HCT116 (cell line): ENCODE measurements around the gene LCE3D. TPM values are rescaled to one million over a fixed set of nuclear protein-coding genes. Genes with fewer than 3 reads are reported as not detected.

Source experiments
- ATAC-seq: fragments of 200-7000 bp; cut with Tn5 transposase; 2 replicates; pipeline ENCODE4 v1.9.1; 2020; ENCODE audit warnings: mild to moderate bottlenecking, moderate library complexity
- Bru-seq: library from RNA; stranded (reverse); fragments of 400-500 nt; gene quantifications from one replicate; lab custom pipeline; 2021; lab: Mats Ljungman, UMichigan
- BruChase-seq, 2 experiments: library from RNA; stranded (reverse); fragments of 400-500 nt; gene quantifications; one replicate each; lab custom pipeline; 2021; lab: Mats Ljungman, UMichigan
- BruUV-seq: library from RNA; stranded (reverse); fragments of 400-500 nt; replicated peaks from 2 replicates; lab custom pipeline; 2021; lab: Mats Ljungman, UMichigan
- CTCF ChIA-PET: fragments of 300-600 bp; sonication (Branson Sonifier 250); formaldehyde crosslinking; loops from one replicate; lab custom pipeline; 2021; ENCODE audit warnings: antibody characterized with exemption; lab: Charles Lee
- POLR2A ChIA-PET: fragments of 300-600, 350-600 bp; sonication (Branson Sonifier 250); formaldehyde crosslinking; loops from one replicate; lab custom pipeline; 2021; ENCODE audit warnings: antibody characterized with exemption; lab: Charles Lee
- RAD21 ChIA-PET, 2 experiments: fragments of 300-600 bp; sonication (Branson Sonifier 250); formaldehyde crosslinking; loops; one replicate each; lab custom pipeline; 2023; ENCODE audit warnings: low total read pairs in 2 of 2; ENCODE audit not compliant: uncharacterized antibody in 2 of 2, unreplicated experiment in 2 of 2, low non-redundant PET in 1 of 2; lab: Charles Lee
- DNase-seq: peaks from one replicate; pipeline ENCODE4 v3.0.0-alpha.2; 2010; ENCODE audit warnings: low read depth, low spot score
- H2AFZ ChIP-seq: fragments of 200-600 bp; shearing (Covaris generic), sonication (generic); 2 replicates; pipeline ENCODE4 v1.6.1; 2017; ENCODE audit warnings: low read depth, mixed run types, mixed read lengths, antibody characterized with exemption, low read length; ENCODE audit not compliant: poor library complexity, severe bottlenecking
- H3K27ac ChIP-seq: 2 replicates; pipeline ENCODE4 v1.5.1; 2012; ENCODE audit warnings: low read depth, low read length
- H3K27me3 ChIP-seq: fragments of 200-600 bp; sonication (generic); 2 replicates; pipeline ENCODE4 v1.6.1; 2016; ENCODE audit warnings: mixed run types, low read length, mixed read lengths; ENCODE audit not compliant: insufficient read depth
- H3K36me3 ChIP-seq, 2 experiments: fragments of 200-500 bp in 1 of 2; fragments of 200-600 bp in 1 of 2; sonication (Bioruptor generic) in 1 of 2; sonication (generic) in 1 of 2; 2 replicates each; pipeline versions ENCODE4 v1.5.1 to v1.6.1; 2014 to 2016; ENCODE audit warnings: low read length in 2 of 2, inconsistent platforms in 1 of 2, mixed read lengths in 1 of 2, mixed run types in 1 of 2; ENCODE audit not compliant: insufficient read depth in 2 of 2, control insufficient read depth in 1 of 2
- H3K4me1 ChIP-seq, 2 experiments: fragments of 200-600 bp in 1 of 2; sonication (generic) in 1 of 2; 2 replicates each; pipeline versions ENCODE4 v1.5.1 to v1.6.1; 2012 to 2017; ENCODE audit warnings: low read length in 2 of 2, inconsistent platforms in 1 of 2, mild to moderate bottlenecking in 1 of 2, mixed read lengths in 1 of 2, mixed run types in 1 of 2, moderate library complexity in 1 of 2; ENCODE audit not compliant: insufficient read depth in 2 of 2, control insufficient read depth in 1 of 2
- H3K4me2 ChIP-seq: fragments of 200-600 bp; sonication (generic); 2 replicates; pipeline ENCODE4 v1.6.1; 2017; ENCODE audit warnings: mixed run types, low read length, mixed read lengths
- H3K4me3 ChIP-seq, 2 experiments: fragments of 200-600 bp in 1 of 2; sonication (generic) in 1 of 2; replicated peaks in 1 of 2; 2 replicates each; pipeline ENCODE4 v1.5.1; 2011 to 2016; ENCODE audit warnings: low read length in 2 of 2, control low read depth in 1 of 2, low read depth in 1 of 2, mild to moderate bottlenecking in 1 of 2, mixed read lengths in 1 of 2, mixed run types in 1 of 2
- H3K79me2 ChIP-seq: fragments of 200-600 bp; sonication (generic); 2 replicates; pipeline ENCODE4 v1.6.1; 2017; ENCODE audit warnings: mild to moderate bottlenecking, mixed run types, low read length, moderate library complexity, mixed read lengths; ENCODE audit not compliant: insufficient read depth
- H3K9ac ChIP-seq: fragments of 200-600 bp; sonication (generic); 2 replicates; pipeline ENCODE4 v1.6.1; 2016; ENCODE audit warnings: low read length, mixed read lengths
- H3K9me2 ChIP-seq: fragments of 200-600 bp; sonication (generic), shearing (Covaris generic); 2 replicates; pipeline ENCODE4 v1.6.1; 2017; ENCODE audit warnings: mixed run types, mild to moderate bottlenecking, moderate library complexity; ENCODE audit not compliant: insufficient read depth
- H3K9me3 ChIP-seq, 2 experiments: fragments of 200-500 bp in 1 of 2; fragments of 200-600 bp in 1 of 2; sonication (Bioruptor generic) in 1 of 2; sonication (generic) in 1 of 2; 2 replicates each; pipeline ENCODE4 v1.6.1; 2014 to 2017; ENCODE audit warnings: low read length in 2 of 2, mixed read lengths in 2 of 2, inconsistent platforms in 1 of 2, low read depth in 1 of 2, mild to moderate bottlenecking in 1 of 2, mixed run types in 1 of 2, moderate library complexity in 1 of 2; ENCODE audit not compliant: control insufficient read depth in 1 of 2, insufficient read depth in 1 of 2
- H4K20me1 ChIP-seq: fragments of 200-600 bp; sonication (generic), shearing (Covaris generic); 2 replicates; pipeline ENCODE4 v1.6.1; 2017; ENCODE audit warnings: mixed run types, mild to moderate bottlenecking, moderate library complexity; ENCODE audit not compliant: insufficient read depth
- CEBPB ChIP-seq: IDR thresholded peaks from 2 replicates; pipeline ENCODE4 v1.6.1; 2012; ENCODE audit warnings: low read depth
- EGR1 ChIP-seq: IDR thresholded peaks from 2 replicates; pipeline ENCODE4 v1.6.1; 2012; ENCODE audit warnings: low read depth
- EZH2 ChIP-seq: fragments of 200-600 bp; sonication (generic); IDR thresholded peaks from 2 replicates; pipeline ENCODE4 v1.6.1; 2017; ENCODE audit warnings: antibody characterized with exemption, mixed run types
- EZH2phosphoT487 ChIP-seq: fragments of 200-600 bp; IDR thresholded peaks from 2 replicates; pipeline ENCODE4 v1.6.1; 2018; ENCODE audit warnings: antibody characterized with exemption, borderline replicate concordance
- JUND ChIP-seq: IDR thresholded peaks from 2 replicates; pipeline ENCODE4 v1.6.1; 2012
- POLR2A ChIP-seq: IDR thresholded peaks from 2 replicates; pipeline ENCODE4 v1.7.0; 2011; ENCODE audit warnings: borderline replicate concordance; ENCODE audit not compliant: insufficient read depth, insufficient read length; ENCODE audit errors: extremely low read depth
- SIN3A ChIP-seq: IDR thresholded peaks from 2 replicates; pipeline ENCODE4 v1.6.1; 2012; ENCODE audit warnings: low read depth
- SRF ChIP-seq: IDR thresholded peaks from 2 replicates; pipeline ENCODE4 v1.6.1; 2012; ENCODE audit warnings: low read depth
- TCF7L2 ChIP-seq: IDR thresholded peaks from 2 replicates; pipeline ENCODE4 v1.7.0; 2011; ENCODE audit warnings: borderline replicate concordance, inconsistent platforms; ENCODE audit not compliant: insufficient read depth, insufficient read length; ENCODE audit errors: extremely low read depth
- intact Hi-C: fragments of 100-400 bp; cut with micrococcal nuclease; formaldehyde crosslinking; loops from 2 replicates; pipeline ENCODE4 v1.10.0; 2022
- long read RNA-seq: library from polyadenylated mRNA; unstranded; transcript quantifications from one replicate; pipeline ENCODE4 v2.0.0, GENCODE V29; 2021; ENCODE audit not compliant: unreplicated experiment
- polyA plus RNA-seq: library from polyadenylated mRNA; unstranded; fragments of >200 nt; gene quantifications from 2 replicates; pipeline ENCODE4 v1.2.1, GENCODE V29; 2012; ENCODE audit warnings: missing spikeins
- total RNA-seq: library from RNA; stranded (reverse); gene quantifications from one replicate; pipeline ENCODE4 v1.2.1, GENCODE V29; 2021; ENCODE audit not compliant: unreplicated experiment
- TF ChIP-seq, protein P1 (sequence below): IDR thresholded peaks from 2 replicates; pipeline ENCODE4 v1.6.1; 2011; ENCODE audit warnings: mild to moderate bottlenecking, low read length, moderate library complexity; ENCODE audit not compliant: insufficient replicate concordance; ENCODE audit errors: extremely low read depth
- TF ChIP-seq, protein P2 (sequence below): IDR thresholded peaks from 2 replicates; pipeline ENCODE4 v1.6.1; 2012
- TF ChIP-seq, protein P3 (sequence below), 3 experiments: fragments of 200-600 bp in 1 of 3; sonication (generic) in 1 of 3; IDR thresholded peaks in 2 of 3; conservative IDR thresholded peaks in 1 of 3; 2 replicates each; pipeline ENCODE4 v1.5.1; 2012 to 2017; ENCODE audit warnings: low read depth in 2 of 3, low read length in 2 of 3, antibody characterized with exemption in 1 of 3, borderline replicate concordance in 1 of 3, control low read depth in 1 of 3, mild to moderate bottlenecking in 1 of 3, mixed read lengths in 1 of 3, mixed run types in 1 of 3, moderate library complexity in 1 of 3; ENCODE audit not compliant: insufficient read depth in 1 of 3

Gene LCE3D, protein sequence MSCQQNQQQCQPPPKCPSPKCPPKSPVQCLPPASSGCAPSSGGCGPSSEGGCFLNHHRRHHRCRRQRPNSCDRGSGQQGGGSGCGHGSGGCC
- total RNA-seq, result not detected
- polyA plus RNA-seq, result not detected in 2 replicates
- not detected for Bru-seq, nascent RNA
- BruChase-seq, experiment 1, labeled RNA remaining after a 6-hour chase, result not detected
- not detected for BruChase-seq, experiment 2, labeled RNA remaining after a 2-hour chase
- long read RNA-seq, result 0 reads

DNA sequence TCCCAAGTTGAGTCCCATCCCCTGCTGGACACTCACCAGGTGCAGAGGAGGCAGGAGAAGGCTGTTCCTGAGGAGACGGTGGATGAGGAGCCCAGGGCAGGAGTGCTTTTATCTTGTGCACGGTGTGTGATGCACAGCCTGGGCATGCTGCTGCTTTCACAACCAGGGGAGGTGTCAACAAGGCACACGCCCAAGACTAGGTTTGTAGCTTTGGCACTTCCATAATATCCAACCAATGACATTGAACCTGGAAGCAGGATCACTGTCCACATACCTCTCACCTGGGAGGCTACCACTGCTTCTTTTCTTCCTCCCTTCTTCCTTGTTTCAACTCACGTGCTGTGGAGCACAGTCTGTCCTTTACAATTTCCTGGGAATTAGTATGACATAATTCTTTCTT is at the start of gene LCE3D:
LCE3D (minus strand) TSS at position 84 of the 400 bp plus-strand sequence. CDS start 580 bp downstream, outside the sequence.
- Histone ChIP-seq H3K4me1 (no peaks in the 10 kb centered on the region), H3K9me3 (no peaks in the 10 kb centered on the region), H2AFZ (no peak within 1 kb of the TSS), H3K9me2 (no peaks in the 10 kb centered on the region), H3K36me3 (no peaks in the 10 kb centered on the region), H3K4me3 (no peak within 1 kb of the TSS), H3K4me2 (no peak within 1 kb of the TSS), H3K27me3 (peaks cover 19% of the 10 kb centered on the region; the same call in 1 of the 2 replicates), H3K9ac (no peak within 1 kb of the TSS), H3K27ac (no peak within 1 kb of the TSS), H3K79me2 (no peaks in the 10 kb centered on the region), H4K20me1 (no peaks in the 10 kb centered on the region)
- BruUV-seq, result no TSS peak
- CTCF ChIA-PET, result no interaction called here
- ATAC-seq (no peak), DNase-seq (no peak)
- intact Hi-C loops, result loop anchor here (5.0 kb wide), 1 partner anchor 37 kb away; no protein-coding TSS in a partner anchor
- POLR2A ChIA-PET, result no interaction called here
- TF ChIP-seq EZH2 (no peak), EGR1 (no peak), SRF (no peak)
- TF ChIP-seq, protein P1, sequence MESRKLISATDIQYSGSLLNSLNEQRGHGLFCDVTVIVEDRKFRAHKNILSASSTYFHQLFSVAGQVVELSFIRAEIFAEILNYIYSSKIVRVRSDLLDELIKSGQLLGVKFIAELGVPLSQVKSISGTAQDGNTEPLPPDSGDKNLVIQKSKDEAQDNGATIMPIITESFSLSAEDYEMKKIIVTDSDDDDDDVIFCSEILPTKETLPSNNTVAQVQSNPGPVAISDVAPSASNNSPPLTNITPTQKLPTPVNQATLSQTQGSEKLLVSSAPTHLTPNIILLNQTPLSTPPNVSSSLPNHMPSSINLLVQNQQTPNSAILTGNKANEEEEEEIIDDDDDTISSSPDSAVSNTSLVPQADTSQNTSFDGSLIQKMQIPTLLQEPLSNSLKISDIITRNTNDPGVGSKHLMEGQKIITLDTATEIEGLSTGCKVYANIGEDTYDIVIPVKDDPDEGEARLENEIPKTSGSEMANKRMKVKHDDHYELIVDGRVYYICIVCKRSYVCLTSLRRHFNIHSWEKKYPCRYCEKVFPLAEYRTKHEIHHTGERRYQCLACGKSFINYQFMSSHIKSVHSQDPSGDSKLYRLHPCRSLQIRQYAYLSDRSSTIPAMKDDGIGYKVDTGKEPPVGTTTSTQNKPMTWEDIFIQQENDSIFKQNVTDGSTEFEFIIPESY, result no peak
- RAD21 ChIA-PET, result no interaction called here

DNA sequence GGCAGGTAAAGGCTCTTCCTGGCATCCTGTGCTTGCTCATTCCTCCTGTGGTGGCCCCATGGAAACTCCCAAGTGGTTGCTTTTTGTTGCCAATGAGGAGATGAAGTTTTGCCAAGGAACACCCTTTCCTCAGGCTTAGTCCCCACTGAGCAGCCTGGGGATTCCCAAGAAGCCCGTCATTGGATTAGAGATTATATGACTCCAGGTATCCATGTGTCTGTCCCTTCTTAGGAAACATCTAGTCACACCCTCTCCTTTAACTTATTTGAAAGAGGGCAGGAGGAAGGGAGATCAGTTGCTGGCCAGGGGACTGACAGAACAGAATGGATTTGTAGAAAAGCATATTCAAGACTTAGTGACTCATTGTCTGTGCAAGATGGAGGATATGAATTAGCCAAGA is 46.4 kb upstream of the LCE3D start:
- Histone ChIP-seq H3K4me1 (no peaks in the 10 kb centered on the region), H3K9ac (no peak overlapping the region), H2AFZ (no peak overlapping the region), H3K9me2 (no peaks in the 10 kb centered on the region), H3K36me3 (no peaks in the 10 kb centered on the region), H3K27me3 (peaks cover 21% of the 10 kb centered on the region; the same call in 1 of the 2 replicates), H3K79me2 (no peaks in the 10 kb centered on the region), H3K4me2 (no peak overlapping the region), H3K27ac (no peak overlapping the region), H3K9me3 (no peaks in the 10 kb centered on the region), H4K20me1 (no peaks in the 10 kb centered on the region), H3K4me3 (no peak overlapping the region)
- POLR2A ChIA-PET, result no interaction called here
- CTCF ChIA-PET, result no interaction called here
- DNase-seq (no peak), ATAC-seq (no peak)
- RAD21 ChIA-PET, result no interaction called here
- no TSS peak for BruUV-seq
- intact Hi-C loops, result loop anchor here (10.0 kb wide), 1 partner anchor 142 kb away; no protein-coding TSS in a partner anchor
- TF ChIP-seq EZH2phosphoT487, result no peak
- TF ChIP-seq JUND, result no peak
- TF ChIP-seq TCF7L2, result no peak
- no peak for TF ChIP-seq CEBPB
- TF ChIP-seq EGR1, result no peak
- TF ChIP-seq, protein P2, sequence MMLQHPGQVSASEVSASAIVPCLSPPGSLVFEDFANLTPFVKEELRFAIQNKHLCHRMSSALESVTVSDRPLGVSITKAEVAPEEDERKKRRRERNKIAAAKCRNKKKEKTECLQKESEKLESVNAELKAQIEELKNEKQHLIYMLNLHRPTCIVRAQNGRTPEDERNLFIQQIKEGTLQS, result no peak
- no peak for TF ChIP-seq SIN3A
- TF ChIP-seq, protein P1, result no peak
- TF ChIP-seq, protein P3, sequence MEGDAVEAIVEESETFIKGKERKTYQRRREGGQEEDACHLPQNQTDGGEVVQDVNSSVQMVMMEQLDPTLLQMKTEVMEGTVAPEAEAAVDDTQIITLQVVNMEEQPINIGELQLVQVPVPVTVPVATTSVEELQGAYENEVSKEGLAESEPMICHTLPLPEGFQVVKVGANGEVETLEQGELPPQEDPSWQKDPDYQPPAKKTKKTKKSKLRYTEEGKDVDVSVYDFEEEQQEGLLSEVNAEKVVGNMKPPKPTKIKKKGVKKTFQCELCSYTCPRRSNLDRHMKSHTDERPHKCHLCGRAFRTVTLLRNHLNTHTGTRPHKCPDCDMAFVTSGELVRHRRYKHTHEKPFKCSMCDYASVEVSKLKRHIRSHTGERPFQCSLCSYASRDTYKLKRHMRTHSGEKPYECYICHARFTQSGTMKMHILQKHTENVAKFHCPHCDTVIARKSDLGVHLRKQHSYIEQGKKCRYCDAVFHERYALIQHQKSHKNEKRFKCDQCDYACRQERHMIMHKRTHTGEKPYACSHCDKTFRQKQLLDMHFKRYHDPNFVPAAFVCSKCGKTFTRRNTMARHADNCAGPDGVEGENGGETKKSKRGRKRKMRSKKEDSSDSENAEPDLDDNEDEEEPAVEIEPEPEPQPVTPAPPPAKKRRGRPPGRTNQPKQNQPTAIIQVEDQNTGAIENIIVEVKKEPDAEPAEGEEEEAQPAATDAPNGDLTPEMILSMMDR (IDR thresholded peaks at IDR 0.05 in 2 of 3, conservative IDR thresholded peaks at IDR 0.05 in 1 of 3; ENCODE audit: borderline replicate concordance in 1 of 3, insufficient read depth in 1 of 3, low read depth in 2 of 3, low read length in 2 of 3), result no peak
- TF ChIP-seq POLR2A, result no peak
- no peak for TF ChIP-seq SRF
